Measurements from ENCODE around the gene MGAT3.

The MGAT3 gene

GRCh38 chr22:39471381-39472141 lies 14.7 kb downstream of the MGAT3 start:
- DNase-seq (ENCODE audit: low spot score): peak; percentile 97

GRCh38 chr22:39472570-39473556 lies 16.1 kb downstream of the MGAT3 start:
- DNase-seq (ENCODE audit: low spot score): peak; percentile 39

DNA sequence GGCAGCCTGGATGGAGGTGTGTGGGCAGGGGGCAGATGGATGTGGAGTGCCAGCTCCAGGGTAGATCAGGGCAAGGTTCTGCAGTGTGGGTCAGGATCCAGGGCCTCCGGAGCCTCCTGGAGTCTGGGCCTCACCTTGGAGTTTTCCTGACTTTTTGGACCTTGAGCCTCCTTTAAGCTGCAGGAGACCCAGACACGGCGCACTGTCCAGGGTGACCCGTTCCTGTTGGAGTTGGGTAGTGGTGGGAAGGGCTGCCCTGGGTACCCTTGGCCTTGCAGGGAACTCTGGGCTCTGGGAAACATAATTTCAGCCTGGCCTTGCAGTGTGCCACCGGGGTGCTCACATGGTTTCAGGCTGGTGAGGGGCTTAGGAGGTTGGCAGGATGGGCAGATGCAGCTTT lies 17.0 kb downstream of the MGAT3 start:
- DNase-seq (ENCODE audit: low spot score): no peak

DNA sequence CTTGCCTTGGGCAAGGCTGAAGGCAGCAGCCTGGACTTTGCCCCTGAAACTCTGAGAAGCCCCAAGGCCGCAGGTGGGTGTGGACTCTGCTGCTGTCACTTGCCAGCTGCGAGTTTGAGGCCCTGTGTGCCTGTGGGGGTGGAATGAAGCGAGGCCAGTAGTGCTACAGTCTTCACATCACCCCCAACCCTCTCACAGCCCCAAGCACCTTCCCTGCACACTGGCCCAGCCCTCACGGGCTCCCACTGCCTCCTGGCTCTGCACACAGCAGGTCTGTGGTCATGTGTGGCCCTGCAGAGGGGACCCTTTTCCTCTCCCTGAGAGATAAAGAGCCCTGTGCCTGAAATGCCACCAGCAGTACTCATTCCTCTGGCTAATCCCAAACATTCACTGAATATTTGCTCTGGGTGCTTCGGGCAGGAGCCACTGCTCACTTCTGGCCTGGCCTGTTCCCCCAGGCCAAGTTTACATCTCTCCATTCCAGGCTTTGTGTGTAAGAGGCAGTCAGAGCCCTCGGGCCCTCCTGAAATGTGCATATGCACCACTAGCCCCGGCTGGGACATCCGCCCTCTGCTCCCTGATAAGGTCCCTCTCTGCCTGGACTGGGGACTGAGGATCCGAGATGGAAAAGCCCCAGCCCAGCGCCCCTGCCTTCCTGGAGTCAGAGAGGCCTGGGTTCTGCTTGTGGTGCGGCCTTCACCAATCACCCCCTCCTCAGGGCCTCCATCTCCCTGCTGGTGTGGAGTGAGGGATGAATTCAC lies 17.7 kb downstream of the MGAT3 start:
- DNase-seq (ENCODE audit: low spot score): no peak

DNA sequence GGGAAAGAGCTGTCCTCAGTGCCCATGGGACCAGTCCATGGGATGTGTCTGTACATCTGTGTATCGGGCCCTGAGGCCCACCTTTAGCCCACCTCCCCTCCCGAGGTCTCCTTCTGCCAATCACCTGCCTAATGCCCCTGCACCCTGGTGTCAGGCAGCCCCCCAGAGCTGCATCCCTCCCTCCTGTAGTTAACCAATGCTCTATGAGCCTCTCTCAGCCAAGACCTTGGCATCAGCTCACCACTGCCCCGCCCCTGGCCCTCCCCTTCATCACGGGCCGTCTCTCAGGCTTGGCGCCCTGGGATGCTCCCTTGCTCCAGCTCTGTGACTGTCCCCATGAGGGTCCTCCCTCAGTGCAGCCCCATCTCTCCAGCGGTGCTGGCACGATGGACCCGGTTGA lies 18.5 kb downstream of the MGAT3 start:
- no peak for DNase-seq (ENCODE audit: low spot score)

DNA sequence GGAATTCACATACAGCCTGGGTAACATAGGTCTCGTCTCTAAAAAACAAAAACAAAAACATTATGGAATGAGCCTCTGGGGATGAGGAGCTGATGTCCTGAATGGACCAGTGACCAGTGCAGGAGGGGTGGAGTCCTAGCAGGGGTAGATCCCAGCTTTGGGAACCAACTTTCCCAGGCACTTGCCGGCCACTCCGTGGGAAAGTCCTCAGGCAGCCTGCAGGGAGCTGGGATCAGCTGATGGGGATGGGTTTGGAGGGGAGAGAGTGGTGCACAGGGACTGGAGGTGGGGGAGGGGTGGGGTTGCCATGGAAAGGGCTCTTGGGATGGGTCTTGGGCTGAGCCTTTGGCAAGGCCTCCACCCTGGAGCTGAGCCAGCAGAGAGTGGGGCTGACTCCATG lies 19.1 kb downstream of the MGAT3 start:
- no peak for DNase-seq (ENCODE audit: low spot score)

DNA sequence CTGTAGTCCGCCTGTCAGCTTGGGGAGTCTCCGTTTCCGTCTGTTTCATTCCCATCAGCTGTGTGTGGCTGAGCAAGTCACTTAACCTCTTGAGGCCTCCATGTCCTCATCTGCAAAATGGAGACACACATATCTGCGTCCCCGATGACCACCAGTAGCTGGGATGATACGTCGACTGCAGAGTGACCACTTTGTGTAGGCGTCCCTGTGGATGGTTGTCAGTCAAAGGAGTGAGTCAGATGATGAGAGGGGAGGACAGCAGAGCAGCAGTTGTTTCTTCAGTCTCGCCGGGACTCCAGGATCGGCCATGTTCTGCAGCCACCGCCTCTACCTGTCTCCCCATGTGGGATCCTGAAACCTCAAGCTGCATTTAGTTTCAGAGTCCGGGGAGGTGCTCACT lies 19.9 kb downstream of the MGAT3 start:
- DNase-seq (ENCODE audit: low spot score): no peak

DNA sequence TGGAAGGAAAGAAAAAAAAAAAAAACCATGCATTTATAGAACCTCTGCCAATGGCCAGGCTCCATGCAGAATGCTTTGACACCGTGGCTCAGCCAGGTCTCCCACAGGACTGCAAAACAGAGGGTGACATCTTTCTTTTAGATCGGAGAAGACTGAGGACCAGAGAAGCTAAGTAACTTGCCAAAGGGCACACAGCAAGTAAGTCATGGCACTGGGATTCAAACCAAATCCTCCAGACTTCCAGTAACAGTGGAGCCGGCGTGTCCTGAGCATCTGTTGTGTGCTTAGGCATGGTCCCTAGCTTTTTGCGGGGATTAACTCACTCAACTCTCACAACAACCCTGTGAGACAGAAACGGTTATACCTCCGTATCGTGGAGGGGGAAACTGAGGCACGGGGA lies 20.7 kb downstream of the MGAT3 start:
- DNase-seq (ENCODE audit: low spot score): no peak

- peak; percentile 49 for DNase-seq (ENCODE audit: low spot score)
Measured at GRCh38 chr22:39478441-39478850, 21.6 kb downstream of the MGAT3 start.

DNA sequence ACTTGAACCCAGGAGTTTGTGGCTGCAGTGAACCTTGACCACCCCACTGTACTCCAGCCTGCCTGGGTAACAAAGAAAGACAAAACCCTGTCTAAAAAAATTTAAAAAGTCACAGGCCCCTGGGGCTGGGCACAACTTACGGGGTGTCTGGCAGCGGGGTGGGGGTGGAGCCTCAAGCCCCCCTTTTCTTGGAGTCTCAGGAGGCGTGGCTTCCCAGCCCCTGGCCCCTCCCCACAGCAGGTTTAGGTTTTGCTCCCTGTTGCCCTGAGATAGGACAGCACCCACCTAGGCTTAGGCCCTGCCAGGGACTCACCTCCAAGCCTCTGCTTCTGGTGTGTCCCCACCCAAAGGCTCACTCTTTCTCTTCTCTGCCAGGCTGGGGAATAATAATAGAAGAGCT lies 22.4 kb downstream of the MGAT3 start:
- no peak for DNase-seq (ENCODE audit: low spot score)

DNA sequence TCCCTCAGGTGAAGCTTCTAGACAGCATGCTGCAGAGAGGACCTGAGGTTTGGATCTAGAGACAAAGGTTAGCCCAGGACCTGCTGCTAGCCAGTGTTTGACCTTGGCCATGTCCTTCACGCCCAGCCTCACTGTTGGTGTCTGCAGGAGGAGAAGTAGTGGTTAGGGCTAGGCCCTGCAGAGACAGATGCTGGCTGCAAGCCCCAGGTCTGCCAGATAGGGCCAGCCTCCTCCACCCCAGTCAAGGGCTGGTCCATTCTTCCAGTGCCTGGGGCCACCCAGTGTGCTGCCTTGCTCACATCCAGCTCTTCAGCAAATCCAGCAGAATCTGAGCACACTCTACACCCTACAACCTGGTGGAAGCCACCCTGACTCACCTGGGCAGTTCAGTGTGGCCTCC lies 23.7 kb downstream of the MGAT3 start:
- DNase-seq (ENCODE audit: low spot score): no peak

GRCh38 chr22:39481054-39481453 lies 24.2 kb downstream of the MGAT3 start:
- no peak for DNase-seq (ENCODE audit: low spot score)

DNA sequence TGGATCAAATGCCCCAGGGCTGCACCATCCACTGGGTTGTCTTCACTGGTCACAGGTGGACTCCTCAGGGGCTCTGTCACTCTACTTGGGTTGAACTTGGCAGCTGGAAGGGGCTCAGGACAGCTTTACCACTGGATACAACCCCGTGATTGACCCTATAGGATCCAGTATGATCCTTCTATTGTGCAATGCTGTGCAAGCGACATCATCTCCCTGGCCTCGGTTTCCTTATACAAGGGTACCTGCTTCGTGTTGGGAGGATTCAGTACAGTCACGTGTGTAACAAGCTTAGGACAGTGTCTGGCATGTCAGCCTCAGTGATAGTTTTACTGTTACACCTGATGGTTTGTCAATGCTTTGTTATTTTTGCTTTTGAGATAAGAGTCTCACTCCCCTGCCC lies 24.8 kb downstream of the MGAT3 start:
- no peak for DNase-seq (ENCODE audit: low spot score)

- peak; percentile 58 for DNase-seq (ENCODE audit: low spot score)
Measured at GRCh38 chr22:39482768-39483167, 26.0 kb downstream of the MGAT3 start.

- no peak for DNase-seq (ENCODE audit: low spot score)
Measured at GRCh38 chr22:39486951-39487825, 30.4 kb downstream of the MGAT3 start.

- DNase-seq (ENCODE audit: low spot score): no peak
Measured at GRCh38 chr22:39487826-39488520, 31.2 kb downstream of the MGAT3 start.

GRCh38 chr22:39488563-39489083 lies 31.8 kb downstream of the MGAT3 start:
- no peak for DNase-seq (ENCODE audit: low spot score)

DNA sequence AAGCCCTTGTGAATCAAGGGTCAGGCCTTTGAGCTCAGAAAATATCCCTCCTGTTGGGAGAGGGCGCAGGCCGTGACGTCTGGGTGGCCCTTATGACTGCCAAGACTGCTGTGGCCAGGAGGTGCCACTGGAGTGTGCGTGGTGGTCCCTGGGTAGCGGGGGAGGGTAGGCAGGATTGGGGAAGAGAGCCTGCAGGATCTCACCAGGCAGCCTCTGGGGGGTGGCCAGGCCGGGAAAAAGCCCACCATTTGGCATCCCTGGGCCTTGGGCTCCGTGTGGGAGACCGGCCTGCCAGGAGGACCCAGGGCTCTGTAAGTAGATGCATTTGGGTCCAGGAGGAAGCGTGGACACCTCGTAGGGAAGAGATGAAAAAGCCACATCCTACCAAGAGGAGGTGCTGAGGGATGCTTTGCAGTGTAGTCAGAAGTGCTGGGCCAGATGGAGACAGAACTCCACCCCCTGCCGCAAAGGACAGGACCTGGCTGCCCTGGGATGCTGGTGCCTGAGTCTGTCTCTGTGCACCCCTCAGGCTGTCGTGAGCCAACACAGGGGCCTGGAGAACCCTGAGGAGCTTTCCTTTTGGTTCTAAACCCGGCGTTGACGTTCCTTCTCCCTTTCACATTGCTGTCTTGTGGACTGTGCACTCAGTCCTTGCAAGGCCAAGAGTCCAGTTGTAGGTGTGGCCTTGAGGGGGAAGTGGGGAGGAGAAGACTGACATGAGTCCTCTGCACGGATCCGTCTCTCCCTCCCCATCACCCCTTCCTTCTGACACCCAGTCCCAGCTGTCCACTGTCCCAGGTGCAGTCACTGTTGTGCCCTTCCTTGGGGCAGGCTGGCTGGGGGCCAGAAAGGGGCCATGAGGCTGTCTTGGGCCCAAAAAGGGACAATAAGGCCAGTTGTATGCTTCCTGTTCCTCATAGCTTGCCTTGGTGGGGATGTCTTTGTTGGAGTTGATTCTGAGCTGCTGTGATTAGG lies 32.6 kb downstream of the MGAT3 start:
- DNase-seq (ENCODE audit: low spot score): no peak

- DNase-seq (ENCODE audit: low spot score): peak; percentile 63
Measured at GRCh38 chr22:39490135-39490798, 33.5 kb downstream of the MGAT3 start.

All from kidney tubule cell (primary cell).